Osteocyte (in vitro differentiated cells): ENCODE data around the gene GNAZ. TPM values are rescaled to one million over a fixed set of nuclear protein-coding genes. Genes with fewer than 3 reads are reported as not detected.

Source experiments
- DNase-seq: peaks from one replicate; pipeline ENCODE4 v3.0.0; 2021; ENCODE audit warnings: mixed read lengths; ENCODE audit not compliant: unreplicated experiment; ENCODE audit errors: extremely low spot score
- H3K27ac Mint-ChIP-seq: one replicate; pipeline ENCODE4 v1.8.0; 2021; ENCODE audit warnings: mild to moderate bottlenecking, mixed read lengths; ENCODE audit not compliant: unreplicated experiment
- H3K27me3 Mint-ChIP-seq: one replicate; pipeline ENCODE4 v1.8.0; 2021; ENCODE audit warnings: mixed read lengths; ENCODE audit not compliant: unreplicated experiment
- H3K36me3 Mint-ChIP-seq: one replicate; pipeline ENCODE4 v1.8.0; 2021; ENCODE audit warnings: mixed read lengths; ENCODE audit not compliant: unreplicated experiment
- H3K4me1 Mint-ChIP-seq: one replicate; pipeline ENCODE4 v1.8.0; 2021; ENCODE audit warnings: mixed read lengths; ENCODE audit not compliant: unreplicated experiment
- H3K4me3 Mint-ChIP-seq: one replicate; pipeline ENCODE4 v1.8.0; 2021; ENCODE audit warnings: mild to moderate bottlenecking, moderate library complexity, mixed read lengths; ENCODE audit not compliant: unreplicated experiment
- H3K9me3 Mint-ChIP-seq: one replicate; pipeline ENCODE4 v1.8.0; 2021; ENCODE audit warnings: mixed read lengths; ENCODE audit not compliant: unreplicated experiment
- total RNA-seq: library from RNA; stranded (reverse); gene quantifications from 2 replicates; pipeline ENCODE4 v1.2.1, GENCODE V29; 2021
- TF ChIP-seq, protein P1 (sequence below): fragments of 200-600 bp; sonication (generic); IDR thresholded peaks from 2 replicates; pipeline ENCODE4 v1.5.0; 2021; ENCODE audit warnings: antibody characterized with exemption, mild to moderate bottlenecking, moderate library complexity

The GNAZ gene
- total RNA-seq, 1 donor from 2014 or later = 2.9 TPM

DNA sequence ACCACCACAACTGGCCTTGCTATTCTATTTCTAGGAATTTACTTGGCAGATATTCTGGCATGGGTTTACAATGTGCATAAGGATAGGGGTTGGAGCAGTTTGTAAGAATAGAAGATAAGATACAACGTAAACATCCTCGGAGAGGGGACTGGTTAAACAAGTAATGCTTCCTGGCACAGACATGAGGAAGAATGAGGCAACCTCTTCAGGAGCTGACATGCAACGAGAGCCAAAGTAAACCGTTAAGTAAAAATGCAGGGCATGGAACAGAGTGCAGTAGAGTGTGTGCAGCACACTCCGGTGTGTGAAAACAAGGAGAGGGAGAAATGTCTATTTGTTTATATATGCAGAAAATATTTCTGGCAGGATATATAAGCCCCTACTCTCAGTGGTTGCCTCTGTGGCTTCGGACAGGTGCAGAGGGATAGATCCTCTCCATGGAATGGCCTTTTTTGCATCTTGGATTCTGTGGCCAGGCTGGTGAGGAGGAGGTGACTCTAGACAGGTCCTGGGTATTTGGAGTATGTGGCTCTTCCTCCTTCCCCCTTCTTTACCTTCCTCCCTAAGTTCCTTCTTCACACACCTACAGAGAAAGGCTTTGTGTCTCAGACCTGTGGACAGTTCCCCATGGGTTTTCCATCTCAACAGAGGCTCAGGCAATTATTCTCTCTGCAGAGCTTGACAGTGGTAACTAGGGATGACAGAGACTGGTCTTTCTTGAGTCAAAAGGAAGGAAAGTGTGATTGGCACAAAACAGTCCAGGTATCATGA is 77.5 kb downstream of the GNAZ start:
- Mint-ChIP-seq H3K27me3 (no peaks in the 10 kb centered on the region), H3K4me3 (no peak overlapping the region), H3K36me3 (peaks cover 2% of the 10 kb centered on the region), H3K4me1 (peaks cover 14% of the 10 kb centered on the region), H3K9me3 (no peaks in the 10 kb centered on the region), H3K27ac (no peak overlapping the region)
- DNase-seq = no peak
- TF ChIP-seq, protein P1, sequence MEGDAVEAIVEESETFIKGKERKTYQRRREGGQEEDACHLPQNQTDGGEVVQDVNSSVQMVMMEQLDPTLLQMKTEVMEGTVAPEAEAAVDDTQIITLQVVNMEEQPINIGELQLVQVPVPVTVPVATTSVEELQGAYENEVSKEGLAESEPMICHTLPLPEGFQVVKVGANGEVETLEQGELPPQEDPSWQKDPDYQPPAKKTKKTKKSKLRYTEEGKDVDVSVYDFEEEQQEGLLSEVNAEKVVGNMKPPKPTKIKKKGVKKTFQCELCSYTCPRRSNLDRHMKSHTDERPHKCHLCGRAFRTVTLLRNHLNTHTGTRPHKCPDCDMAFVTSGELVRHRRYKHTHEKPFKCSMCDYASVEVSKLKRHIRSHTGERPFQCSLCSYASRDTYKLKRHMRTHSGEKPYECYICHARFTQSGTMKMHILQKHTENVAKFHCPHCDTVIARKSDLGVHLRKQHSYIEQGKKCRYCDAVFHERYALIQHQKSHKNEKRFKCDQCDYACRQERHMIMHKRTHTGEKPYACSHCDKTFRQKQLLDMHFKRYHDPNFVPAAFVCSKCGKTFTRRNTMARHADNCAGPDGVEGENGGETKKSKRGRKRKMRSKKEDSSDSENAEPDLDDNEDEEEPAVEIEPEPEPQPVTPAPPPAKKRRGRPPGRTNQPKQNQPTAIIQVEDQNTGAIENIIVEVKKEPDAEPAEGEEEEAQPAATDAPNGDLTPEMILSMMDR = no peak

DNA sequence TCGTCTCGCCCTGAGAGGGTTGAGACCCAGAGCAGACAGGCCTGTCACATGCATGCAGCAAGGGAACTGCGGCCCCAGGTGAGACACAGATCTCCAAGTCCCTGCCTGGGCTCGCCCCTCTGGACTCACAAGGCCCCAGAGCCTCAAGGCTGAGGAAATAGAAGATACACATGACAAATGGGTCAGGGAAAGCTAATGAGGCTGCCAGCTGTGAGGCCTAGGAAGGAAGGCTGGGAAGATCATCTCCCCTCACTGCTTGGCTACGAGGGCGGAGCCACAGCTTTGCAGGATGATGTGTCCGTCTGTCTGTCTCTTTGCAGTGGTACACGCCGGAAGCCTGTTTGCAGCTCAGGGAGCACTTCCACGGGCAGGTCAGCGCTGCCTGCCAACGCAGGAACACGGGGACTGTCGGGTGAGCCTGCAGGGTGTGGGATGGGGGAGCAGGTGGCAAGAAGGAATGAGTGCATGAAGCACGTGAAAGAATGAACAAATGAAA is 79.5 kb downstream of the GNAZ start:
- H3K27ac Mint-ChIP-seq = no peak overlapping the region
- H3K4me1 Mint-ChIP-seq = peaks cover 14% of the 10 kb centered on the region
- TF ChIP-seq, protein P1 = no peak
- peaks cover 4% of the 10 kb centered on the region for H3K36me3 Mint-ChIP-seq
- no peak overlapping the region for H3K4me3 Mint-ChIP-seq
- no peaks in the 10 kb centered on the region for H3K27me3 Mint-ChIP-seq
- DNase-seq = no peak
- no peaks in the 10 kb centered on the region for H3K9me3 Mint-ChIP-seq

DNA sequence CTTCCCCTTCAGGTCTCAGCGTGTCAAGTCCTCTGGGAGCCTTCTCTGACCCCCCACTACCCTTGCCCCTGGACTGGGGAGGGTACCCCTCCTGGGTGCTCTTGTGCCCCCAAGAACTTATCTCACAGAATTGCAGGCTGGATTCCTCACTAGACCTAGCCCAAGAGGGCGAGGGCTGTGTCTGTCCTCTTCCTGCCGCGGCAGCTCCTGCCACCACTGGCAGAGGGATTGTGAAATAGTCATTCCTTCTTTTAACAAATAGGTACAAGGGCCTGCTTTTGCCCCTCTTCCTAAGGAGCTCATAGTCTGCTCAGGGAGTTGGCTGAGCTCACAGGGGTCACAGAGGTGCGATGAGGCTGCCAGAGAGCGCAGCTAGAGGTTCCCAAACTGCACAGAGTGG is 80.4 kb downstream of the GNAZ start:
- TF ChIP-seq, protein P1 = no peak
- peaks cover 6% of the 10 kb centered on the region for H3K4me1 Mint-ChIP-seq
- H3K27me3 Mint-ChIP-seq = no peaks in the 10 kb centered on the region
- no peaks in the 10 kb centered on the region for H3K9me3 Mint-ChIP-seq
- no peak for DNase-seq
- no peak overlapping the region for H3K4me3 Mint-ChIP-seq
- peaks cover 4% of the 10 kb centered on the region for H3K36me3 Mint-ChIP-seq
- H3K27ac Mint-ChIP-seq = no peak overlapping the region

DNA sequence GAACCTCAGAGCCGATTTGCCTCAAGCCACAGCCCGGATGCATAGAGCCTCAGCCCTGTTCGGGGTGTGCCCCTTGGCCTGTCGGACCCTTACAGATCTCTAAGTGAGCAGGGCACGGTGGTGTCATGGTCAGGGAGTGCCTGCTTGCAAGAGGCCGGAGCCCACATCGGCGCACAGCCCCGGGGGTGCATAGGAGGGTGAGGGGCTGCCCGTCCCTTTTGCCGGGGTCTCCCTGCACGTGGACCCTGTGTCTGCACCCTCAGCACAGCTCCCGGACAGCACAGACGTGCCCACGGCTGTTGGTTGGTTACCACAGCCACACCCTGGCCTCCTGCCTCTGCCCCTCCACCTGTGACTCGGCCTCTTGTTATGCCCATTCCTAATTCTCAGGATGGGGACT is 81.5 kb downstream of the GNAZ start:
- no peak overlapping the region for H3K4me3 Mint-ChIP-seq
- TF ChIP-seq, protein P1 = no peak
- H3K27me3 Mint-ChIP-seq = no peaks in the 10 kb centered on the region
- peaks cover 6% of the 10 kb centered on the region for H3K4me1 Mint-ChIP-seq
- no peak overlapping the region for H3K27ac Mint-ChIP-seq
- H3K9me3 Mint-ChIP-seq = no peaks in the 10 kb centered on the region
- DNase-seq = no peak
- peaks cover 4% of the 10 kb centered on the region for H3K36me3 Mint-ChIP-seq

DNA sequence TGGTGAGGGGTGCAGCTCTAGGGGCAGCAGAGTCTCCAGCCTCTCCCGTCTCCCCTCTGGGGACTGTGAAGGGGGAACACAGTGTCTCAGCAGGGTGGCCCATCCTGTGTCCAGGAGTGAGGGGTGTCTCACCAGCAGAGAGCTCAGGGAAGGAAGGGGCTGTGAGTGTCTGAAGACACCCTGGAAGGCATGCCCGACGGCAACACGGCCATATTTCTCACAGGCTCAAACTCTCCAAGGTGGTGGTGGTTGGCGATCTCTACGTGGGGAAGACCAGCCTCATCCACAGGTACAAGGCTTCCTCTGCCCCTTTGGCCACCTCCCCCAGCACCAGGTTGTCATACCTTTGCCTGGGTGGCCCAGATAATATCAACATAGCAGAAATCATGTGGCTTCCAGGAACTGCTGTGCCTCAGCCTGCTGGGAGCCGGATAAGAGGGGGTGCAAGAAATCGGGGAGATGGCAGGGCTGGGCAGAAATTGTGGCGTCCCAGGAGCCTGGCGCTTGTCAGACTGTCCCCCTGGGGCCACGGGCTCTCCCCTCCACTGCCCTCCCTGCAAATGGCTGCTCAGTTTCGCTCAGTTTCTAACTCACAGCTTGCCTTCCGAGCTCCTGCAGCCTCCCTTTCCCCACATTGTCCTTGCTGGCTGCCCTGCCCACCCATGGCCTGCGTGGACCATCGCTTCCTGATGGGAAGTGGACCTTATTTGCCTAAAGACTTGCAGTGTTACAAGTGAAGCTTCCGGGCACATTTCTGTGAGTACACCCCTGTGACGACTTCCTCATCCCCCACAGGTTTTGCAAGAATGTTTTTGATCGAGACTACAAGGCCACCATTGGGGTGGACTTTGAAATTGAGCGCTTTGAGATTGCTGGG is 82.2 kb downstream of the GNAZ start:
- Mint-ChIP-seq H3K4me3 (no peak overlapping the region), H3K27ac (no peak overlapping the region), H3K36me3 (peaks cover 4% of the 10 kb centered on the region), H3K4me1 (peaks cover 3% of the 10 kb centered on the region), H3K27me3 (no peaks in the 10 kb centered on the region), H3K9me3 (no peaks in the 10 kb centered on the region)
- TF ChIP-seq, protein P1 = no peak
- no peak for DNase-seq
